Neural progenitor cell (in vitro differentiated cells): ENCODE results near the gene CKAP2. TPM values are rescaled to one million over a fixed set of nuclear protein-coding genes. Genes with fewer than 3 reads are reported as not detected.

Experiments
- DNase-seq: peaks from one replicate; pipeline ENCODE4 v3.0.0-alpha.2; 2016; ENCODE audit warnings: low spot score
- H2AFZ ChIP-seq: fragments of 200-600 bp; sonication (generic); replicated peaks from 2 replicates; pipeline ENCODE4 v1.6.1; 2016; ENCODE audit warnings: antibody characterized with exemption
- H3F3A ChIP-seq: fragments of 200-600 bp; sonication (generic); 2 replicates; pipeline ENCODE4 v1.6.1; 2016; ENCODE audit warnings: antibody characterized with exemption, low read depth
- H3K27ac ChIP-seq: fragments of 200-600 bp; sonication (generic); 2 replicates; pipeline ENCODE4 v1.5.1; 2016; ENCODE audit warnings: mild to moderate bottlenecking
- H3K27me3 ChIP-seq: fragments of 200-600 bp; sonication (generic); 2 replicates; pipeline ENCODE4 v1.6.1; 2016; ENCODE audit warnings: mild to moderate bottlenecking, moderate library complexity
- H3K36me3 ChIP-seq: fragments of 200-600 bp; sonication (generic); 2 replicates; pipeline ENCODE4 v1.5.1; 2016
- H3K4me1 ChIP-seq: fragments of 200-600 bp; sonication (generic); 2 replicates; pipeline ENCODE4 v1.6.1; 2016; ENCODE audit warnings: mixed run types
- H3K4me2 ChIP-seq: fragments of 200-600 bp; sonication (generic); 2 replicates; pipeline ENCODE4 v1.6.1; 2016
- H3K4me3 ChIP-seq: fragments of 200-600 bp; sonication (generic); 2 replicates; pipeline ENCODE4 v1.5.1; 2016
- H3K79me2 ChIP-seq: fragments of 200-600 bp; sonication (generic); 2 replicates; pipeline ENCODE4 v1.6.1; 2016; ENCODE audit warnings: low read depth
- H3K9ac ChIP-seq: fragments of 200-600 bp; sonication (generic); 2 replicates; pipeline ENCODE4 v1.6.1; 2016
- H3K9me3 ChIP-seq: fragments of 200-600 bp; sonication (generic); 2 replicates; pipeline ENCODE4 v1.5.1; 2016; ENCODE audit warnings: low read depth
- H4K20me1 ChIP-seq: fragments of 200-600 bp; sonication (generic); 2 replicates; pipeline ENCODE4 v1.6.1; 2016; ENCODE audit warnings: low read depth
- H3K27ac Mint-ChIP-seq: 3 replicates; pipeline ENCODE4 v1.8.0; 2021; ENCODE audit warnings: mixed read lengths
- H3K27me3 Mint-ChIP-seq: 2 replicates; pipeline ENCODE4 v1.8.0; 2022; ENCODE audit warnings: low read depth, mild to moderate bottlenecking, inconsistent platforms, moderate library complexity, mixed read lengths; ENCODE audit not compliant: insufficient read depth
- H3K36me3 Mint-ChIP-seq: 3 replicates; pipeline ENCODE4 v1.8.0; 2021; ENCODE audit warnings: mixed read lengths
- H3K4me1 Mint-ChIP-seq: 3 replicates; pipeline ENCODE4 v1.8.0; 2021; ENCODE audit warnings: mixed read lengths
- H3K4me3 Mint-ChIP-seq: 3 replicates; pipeline ENCODE4 v1.8.0; 2021; ENCODE audit warnings: mild to moderate bottlenecking, moderate library complexity, mixed read lengths
- H3K9me3 Mint-ChIP-seq: 3 replicates; pipeline ENCODE4 v1.8.0; 2020; ENCODE audit warnings: mixed read lengths
- CTCF ChIP-seq: fragments of 200-600 bp; sonication (generic); IDR thresholded peaks from 2 replicates; pipeline ENCODE4 v1.5.1; 2017; ENCODE audit warnings: antibody characterized with exemption, mild to moderate bottlenecking
- EZH2 ChIP-seq: fragments of 200-600 bp; sonication (generic); IDR thresholded peaks from 2 replicates; pipeline ENCODE4 v1.6.1; 2017; ENCODE audit warnings: antibody characterized with exemption, mild to moderate bottlenecking, moderate library complexity
- EZH2phosphoT487 ChIP-seq: fragments of 200-600 bp; sonication (generic); IDR thresholded peaks from 2 replicates; pipeline ENCODE4 v1.6.1; 2017; ENCODE audit warnings: antibody characterized with exemption
- total RNA-seq: library from RNA; depleted of rRNA; stranded (reverse); fragments of >200 nt; gene quantifications from 2 replicates; pipeline ENCODE4 v1.2.3, GENCODE V29; 2015; ENCODE audit warnings: low replicate concordance

The CKAP2 gene
- total RNA-seq, 1 donor from 2014 or later, result 224 TPM

- no peak overlapping the region for H3K4me3 ChIP-seq
- H3K36me3 ChIP-seq, result peaks cover 3% of the 10 kb centered on the region
- no peak overlapping the region for H2AFZ ChIP-seq
- H3F3A ChIP-seq, result no peaks in the 10 kb centered on the region
- H3K79me2 ChIP-seq, result no peaks in the 10 kb centered on the region
- no peak overlapping the region for H3K27ac ChIP-seq
- H4K20me1 ChIP-seq, result no peaks in the 10 kb centered on the region
- Mint-ChIP-seq H3K9me3 (no peaks in the 10 kb centered on the region), H3K27ac (no peak overlapping the region), H3K27me3 (no peaks in the 10 kb centered on the region), H3K36me3 (peaks cover 28% of the 10 kb centered on the region), H3K4me3 (no peak overlapping the region), H3K4me1 (no peaks in the 10 kb centered on the region)
- H3K9me3 ChIP-seq, result no peaks in the 10 kb centered on the region
- no peaks in the 10 kb centered on the region for H3K4me1 ChIP-seq
- no peak for TF ChIP-seq EZH2
- TF ChIP-seq CTCF, result no peak
- TF ChIP-seq EZH2phosphoT487, result no peak
- no peak overlapping the region for H3K9ac ChIP-seq
- DNase-seq, result no peak
- H3K4me2 ChIP-seq, result no peak overlapping the region
- H3K27me3 ChIP-seq, result no peaks in the 10 kb centered on the region
Measured at GRCh38 chr13:52414963-52415362, 40.3 kb upstream of the CKAP2 start.

- peaks cover 10% of the 10 kb centered on the region for H3K36me3 ChIP-seq
Measured at GRCh38 chr13:52419080-52419479, 36.2 kb upstream of the CKAP2 start.

GRCh38 chr13:52421216-52421615 is 34.1 kb upstream of the CKAP2 start:
- H2AFZ ChIP-seq, result no peak overlapping the region
- peaks cover 15% of the 10 kb centered on the region for H3K36me3 ChIP-seq
- no peaks in the 10 kb centered on the region for H3K4me1 ChIP-seq
- H3K9ac ChIP-seq, result no peak overlapping the region
- H3K9me3 ChIP-seq, result no peaks in the 10 kb centered on the region
- H3K4me2 ChIP-seq, result no peak overlapping the region
- H3K27ac ChIP-seq, result no peak overlapping the region
- no peak overlapping the region for H3K4me3 Mint-ChIP-seq
- no peaks in the 10 kb centered on the region for H3F3A ChIP-seq
- no peak overlapping the region for H3K4me3 ChIP-seq
- DNase-seq, result no peak
- H3K4me1 Mint-ChIP-seq, result no peaks in the 10 kb centered on the region
- TF ChIP-seq EZH2phosphoT487 (no peak), CTCF (no peak), EZH2 (no peak)
- H3K9me3 Mint-ChIP-seq, result no peaks in the 10 kb centered on the region
- H3K27ac Mint-ChIP-seq, result no peak overlapping the region
- H3K79me2 ChIP-seq, result no peaks in the 10 kb centered on the region
- peaks cover 2% of the 10 kb centered on the region for H3K27me3 Mint-ChIP-seq
- H3K27me3 ChIP-seq, result no peaks in the 10 kb centered on the region
- H4K20me1 ChIP-seq, result no peaks in the 10 kb centered on the region
- H3K36me3 Mint-ChIP-seq, result peaks cover 39% of the 10 kb centered on the region

More at GRCh38 chr13:52419080-52419479, 36.2 kb upstream of the CKAP2 start:
- H3K4me2 ChIP-seq, result no peak overlapping the region
- no peaks in the 10 kb centered on the region for H3K27me3 ChIP-seq
- no peaks in the 10 kb centered on the region for H3F3A ChIP-seq
- H4K20me1 ChIP-seq, result no peaks in the 10 kb centered on the region
- no peaks in the 10 kb centered on the region for H3K4me1 ChIP-seq
- peaks cover 38% of the 10 kb centered on the region for H3K36me3 Mint-ChIP-seq
- no peak overlapping the region for H3K9ac ChIP-seq
- TF ChIP-seq CTCF, result no peak
- TF ChIP-seq EZH2, result no peak
- TF ChIP-seq EZH2phosphoT487, result no peak
- no peaks in the 10 kb centered on the region for H3K4me1 Mint-ChIP-seq
- no peaks in the 10 kb centered on the region for H3K27me3 Mint-ChIP-seq
- no peaks in the 10 kb centered on the region for H3K79me2 ChIP-seq
- H3K9me3 ChIP-seq, result no peaks in the 10 kb centered on the region
- no peak for DNase-seq
- no peaks in the 10 kb centered on the region for H3K9me3 Mint-ChIP-seq
- no peak overlapping the region for H3K4me3 Mint-ChIP-seq
- H3K27ac Mint-ChIP-seq, result peak overlapping the region; percentile 46
- H3K27ac ChIP-seq, result no peak overlapping the region
- no peak overlapping the region for H3K4me3 ChIP-seq
- no peak overlapping the region for H2AFZ ChIP-seq

- H3K36me3 Mint-ChIP-seq, result peaks cover 29% of the 10 kb centered on the region
- Histone ChIP-seq H3K27ac (no peak overlapping the region), H3K4me2 (no peak overlapping the region), H3K79me2 (no peaks in the 10 kb centered on the region), H2AFZ (no peak overlapping the region), H3K9me3 (no peaks in the 10 kb centered on the region), H3K27me3 (no peaks in the 10 kb centered on the region), H4K20me1 (no peaks in the 10 kb centered on the region), H3K36me3 (peaks cover 16% of the 10 kb centered on the region), H3K4me1 (no peaks in the 10 kb centered on the region), H3F3A (no peaks in the 10 kb centered on the region), H3K4me3 (no peak overlapping the region), H3K9ac (no peak overlapping the region)
- H3K27ac Mint-ChIP-seq, result no peak overlapping the region
- no peak for DNase-seq
- H3K4me3 Mint-ChIP-seq, result no peak overlapping the region
- TF ChIP-seq EZH2phosphoT487, result no peak
- no peaks in the 10 kb centered on the region for H3K9me3 Mint-ChIP-seq
- H3K27me3 Mint-ChIP-seq, result peaks cover 2% of the 10 kb centered on the region
- no peaks in the 10 kb centered on the region for H3K4me1 Mint-ChIP-seq
Measured at GRCh38 chr13:52428295-52428694, 27.0 kb upstream of the CKAP2 start.
